Measurements from ENCODE around the gene PPP1R3F. TPM values are rescaled to one million over a fixed set of nuclear protein-coding genes. Genes with fewer than 3 reads are reported as not detected.

The PPP1R3F gene
- total RNA-seq, 1 experiment from 2014 or later = 1.6 TPM

GRCh38 chrX:49226946-49227345 is 42.6 kb upstream of the PPP1R3F start:
- RAD21 ChIA-PET (ENCODE audit: low non-redundant PET in 1 of 2, low total read pairs in 2 of 2, uncharacterized antibody in 2 of 2, unreplicated experiment in 2 of 2) = no interaction called here
- POLR2A ChIA-PET = interaction anchor here (0.9 kb wide), 1 partner anchor 36 kb away, joined by 3 read pairs; no protein-coding TSS in a partner anchor
- DNase-seq (ENCODE audit: low read depth, low spot score) (no peak), ATAC-seq (no peak)
- H2AFZ ChIP-seq (ENCODE audit: low read depth, low read length, poor library complexity, severe bottlenecking) = no peak overlapping the region
- no peaks in the 10 kb centered on the region for H3K4me1 ChIP-seq (ENCODE audit: control insufficient read depth in 1 of 2, insufficient read depth in 2 of 2, low read length in 2 of 2)
- no TSS peak for BruUV-seq (replicated peaks)
- H3K27ac ChIP-seq (ENCODE audit: low read depth, low read length) = no peak overlapping the region
- CTCF ChIA-PET = no interaction called here
- no peaks in the 10 kb centered on the region for H3K27me3 ChIP-seq (ENCODE audit: insufficient read depth, low read length)
- no peaks in the 10 kb centered on the region for H3K36me3 ChIP-seq (ENCODE audit: control insufficient read depth in 1 of 2, insufficient read depth in 2 of 2, low read length in 2 of 2)
- H3K9me2 ChIP-seq (ENCODE audit: insufficient read depth) = no peaks in the 10 kb centered on the region
- intact Hi-C loops (cut with micrococcal nuclease) = no loop called here
- H4K20me1 ChIP-seq (ENCODE audit: insufficient read depth) = no peaks in the 10 kb centered on the region
- H3K9ac ChIP-seq (ENCODE audit: low read length) = no peak overlapping the region
- H3K9me3 ChIP-seq (ENCODE audit: control insufficient read depth in 1 of 2, insufficient read depth in 1 of 2, low read depth in 1 of 2, low read length in 2 of 2) = no peaks in the 10 kb centered on the region
- H3K79me2 ChIP-seq (ENCODE audit: insufficient read depth, low read length) = no peaks in the 10 kb centered on the region
- TF ChIP-seq CEBPB (IDR thresholded peaks at IDR 0.05; ENCODE audit: low read depth) (no peak), RAD21 (IDR thresholded peaks at IDR 0.05; ENCODE audit: low read depth) (no peak), ELF1 (IDR thresholded peaks at IDR 0.05; ENCODE audit: borderline replicate concordance, low read depth) (no peak), ZBTB33 (IDR thresholded peaks at IDR 0.05; ENCODE audit: extremely low read depth, insufficient replicate concordance, low read length) (no peak), REST (IDR thresholded peaks at IDR 0.05; ENCODE audit: low read depth) (no peak), FOSL1 (IDR thresholded peaks at IDR 0.05; ENCODE audit: low read depth) (no peak), YY1 (IDR thresholded peaks at IDR 0.05; ENCODE audit: extremely low read depth, insufficient replicate concordance, low read depth, low read length) (no peak), ZFX (IDR thresholded peaks at IDR 0.05) (no peak), ZNF274 (IDR thresholded peaks at IDR 0.05; ENCODE audit: low read depth, low read length) (no peak), SIN3A (IDR thresholded peaks at IDR 0.05; ENCODE audit: low read depth) (no peak), EZH2phosphoT487 (IDR thresholded peaks at IDR 0.05; ENCODE audit: borderline replicate concordance) (no peak), EZH2 (IDR thresholded peaks at IDR 0.05) (no peak), MAX (IDR thresholded peaks at IDR 0.05) (no peak), JUND (IDR thresholded peaks at IDR 0.05) (no peak)
- no peak overlapping the region for H3K4me3 ChIP-seq (replicated peaks in 1 of 2; ENCODE audit: low read depth in 1 of 2, low read length in 2 of 2)
- H3K4me2 ChIP-seq (ENCODE audit: low read length) = no peak overlapping the region

Data from HCT116 (cell line).